Right lobe of liver (tissue), 6 donors: ENCODE data around the gene SDK1. TPM values are rescaled to one million over a fixed set of nuclear protein-coding genes. Genes with fewer than 3 reads are reported as not detected.

Experiments
- ATAC-seq, 4 donors: fragments of 200-7000 bp; cut with Tn5 transposase; one replicate each; pipeline ENCODE4 v1.9.1; 2020; ENCODE audit warnings: mild to moderate bottlenecking in 4 of 4, moderate library complexity in 4 of 4
- DNase-seq, 3 donors: peaks; one replicate each; pipeline ENCODE4 v3.0.0-alpha.2; 2020
- H3K27ac ChIP-seq, 3 donors: fragments of 200-600 bp; one replicate each; pipeline ENCODE4 v1.8.0; 2022
- H3K27me3 ChIP-seq, 2 donors: fragments of 200-600 bp; one replicate each; pipeline ENCODE4 v1.8.0; 2022
- H3K36me3 ChIP-seq, 4 donors: fragments of 200-600 bp; sonication (generic) in 1 of 4; one replicate each; pipeline versions ENCODE4 v1.5.1 to v1.8.0; 2017 to 2022; ENCODE audit warnings: control low read depth in 1 of 4
- H3K4me1 ChIP-seq, 4 donors: fragments of 200-600 bp; sonication (generic) in 1 of 4; one replicate each; pipeline versions ENCODE4 v1.5.1 to v1.8.0; 2017 to 2022; ENCODE audit warnings: control low read depth in 1 of 4
- H3K4me3 ChIP-seq, 3 donors: fragments of 200-600 bp; one replicate each; pipeline ENCODE4 v1.8.0; 2022
- H3K9me3 ChIP-seq, 4 donors: fragments of 200-600 bp; sonication (generic) in 1 of 4; one replicate each; pipeline versions ENCODE4 v1.5.1 to v1.8.0; 2017 to 2022; ENCODE audit warnings: control low read depth in 1 of 4
- CTCF ChIP-seq, 4 donors: fragments of 200-600 bp in 3 of 4; fragments of 450-650 bp in 1 of 4; IDR thresholded peaks; one replicate each; pipeline versions ENCODE4 v1.5.1 to v1.8.0; 2016 to 2022; ENCODE audit warnings: antibody characterized with exemption in 4 of 4, mild to moderate bottlenecking in 2 of 4
- POLR2A ChIP-seq: fragments of 450-650 bp; IDR thresholded peaks from one replicate; pipeline ENCODE4 v1.6.1; 2017; ENCODE audit warnings: antibody characterized with exemption, mild to moderate bottlenecking
- WGBS: methylation state at CpG from one replicate; pipeline ENCODE4 v1.1.6; 2018; ENCODE audit warnings: low coverage, low lambda C conversion rate; ENCODE audit not compliant: insufficient coverage; ENCODE audit errors: missing lambda C conversion rate; 5-methylcytosine and 5-hydroxymethylcytosine counted together
- intact Hi-C, 2 donors: fragments of 100-400 bp; cut with DNase I; formaldehyde crosslinking; loops; one replicate each; pipeline versions ENCODE4 v1.11.2 to v1.14.1; 2022
- total RNA-seq, 6 experiments: library from RNA; depleted of rRNA in 2 of 6; stranded (reverse); fragments of >200 nt in 2 of 6; fragmentation: NEBNext Ultra II Directional in 3 of 6; extraction: Animal tissue kit (Norgen Biotek cat#: 25700) in 3 of 6; gene quantifications; one replicate each; pipeline versions ENCODE4 v1.1.0 to v1.2.4, GENCODE V29; 2016 to 2023
- donor health status: DM: no; HTN: yes; CAD: no.
- donor health status: DM: no; HTN: no; CAD: no.
- donor health status: DM: no; HTN: no; CAD: no.
- donor health status: DM: no; HTN: yes; CAD: no.
- donor health status: DM: no; HTN: yes; CAD: no.

Gene SDK1
- total RNA-seq, 6 experiments from 2014 or later: 0.07 to 1.4 (median 0.65) TPM

- intact Hi-C loops: no loop called here
- TF ChIP-seq CTCF (IDR thresholded peaks at IDR 0.05) (no peak), POLR2A (no peak)
- Histone ChIP-seq H3K4me1 (no peaks in the 10 kb centered on the region), H3K27ac (no peak overlapping the region), H3K36me3 (no peaks in the 10 kb centered on the region), H3K9me3 (no peaks in the 10 kb centered on the region), H3K4me3 (no peak overlapping the region), H3K27me3 (no peaks in the 10 kb centered on the region)
- WGBS: 80% methylated on average over 6 of the region's 9 CpGs
- ATAC-seq: no peak
- no peak for DNase-seq
These were observed 980.4 kb downstream of the SDK1 start for GRCh38 chr7:4281231-4281993.

GRCh38 chr7:4282434-4283223 lies 981.6 kb downstream of the SDK1 start:
- Histone ChIP-seq H3K9me3 (no peaks in the 10 kb centered on the region), H3K36me3 (no peaks in the 10 kb centered on the region), H3K4me3 (no peak overlapping the region), H3K27ac (no peak overlapping the region), H3K27me3 (no peaks in the 10 kb centered on the region), H3K4me1 (no peaks in the 10 kb centered on the region)
- no peak for TF ChIP-seq POLR2A
- no peak for TF ChIP-seq CTCF (IDR thresholded peaks at IDR 0.05)
- WGBS: 88% methylated on average over 4 of the region's 14 CpGs
- ATAC-seq: no peak
- intact Hi-C loops: no loop called here
- peak in 1 of 3 donors; percentile 29 for DNase-seq

- no peaks in the 10 kb centered on the region for H3K27me3 ChIP-seq
- H3K9me3 ChIP-seq: no peaks in the 10 kb centered on the region
- no peaks in the 10 kb centered on the region for H3K4me1 ChIP-seq
- no peak for DNase-seq
- no peak for ATAC-seq
- no peak overlapping the region for H3K4me3 ChIP-seq
- intact Hi-C loops: no loop called here
- 70% methylated on average over 9 of the region's 9 CpGs for WGBS
- H3K27ac ChIP-seq: no peak overlapping the region
- TF ChIP-seq CTCF (IDR thresholded peaks at IDR 0.05) (no peak), POLR2A (no peak)
- H3K36me3 ChIP-seq: no peaks in the 10 kb centered on the region
These were observed 985.3 kb downstream of the SDK1 start for GRCh38 chr7:4286351-4286750.

- H3K27ac ChIP-seq: no peak overlapping the region
- H3K36me3 ChIP-seq: no peaks in the 10 kb centered on the region
- ATAC-seq (no peak), DNase-seq (no peak)
- H3K4me3 ChIP-seq: no peak overlapping the region
- no peaks in the 10 kb centered on the region for H3K9me3 ChIP-seq
- 52% methylated on average over 1 of the region's 1 CpG for WGBS
- intact Hi-C loops: no loop called here
- TF ChIP-seq CTCF (IDR thresholded peaks at IDR 0.05) (no peak), POLR2A (no peak)
- H3K27me3 ChIP-seq: no peaks in the 10 kb centered on the region
- no peaks in the 10 kb centered on the region for H3K4me1 ChIP-seq
These were observed 987.8 kb downstream of the SDK1 start for GRCh38 chr7:4288791-4289394.
